ENCODE measurements around the gene FNIP1.

DNA sequence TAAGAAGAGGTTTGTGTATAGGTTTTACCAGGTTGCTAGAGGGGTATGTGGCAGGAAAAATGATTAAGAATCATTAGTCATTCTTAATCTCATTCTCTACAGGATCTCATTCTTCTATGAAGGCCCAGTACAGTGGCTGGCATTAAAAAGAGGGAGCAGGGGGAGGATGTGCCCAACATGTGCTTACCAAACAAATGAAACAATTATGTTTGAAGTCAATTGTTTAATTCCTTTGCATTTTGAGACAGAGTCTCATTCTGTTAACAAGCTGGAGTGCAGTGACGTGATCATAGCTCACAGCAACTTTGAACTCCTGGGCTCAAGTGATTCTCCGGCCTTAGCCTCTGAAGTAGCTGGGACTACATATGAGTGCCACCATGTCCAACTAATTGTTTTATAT, 23.0 kb downstream of the FNIP1 start:
- TF ChIP-seq POLR2AphosphoS5 (IDR thresholded peaks at IDR 0.05; ENCODE audit: low read depth, low read length) (no peak), GABPA (IDR thresholded peaks at IDR 0.05; ENCODE audit: low read depth) (no peak), YY1 (IDR thresholded peaks at IDR 0.05; ENCODE audit: low read depth) (no peak)
